NT2/D1 (cell line): Measurements from ENCODE around the gene KLHL18.
"Not testable (repeated sequence)": the region's sequence is repeated elsewhere in the genome, so short reads cannot be mapped to it uniquely, and the experiment has no call there.

ENCODE experiments used
- DNase-seq: peaks from one replicate; pipeline ENCODE4 v3.0.0-alpha.2; 2011; ENCODE audit warnings: low read depth, low spot score
- H3K27me3 ChIP-seq: 2 replicates; pipeline ENCODE4 v1.6.0; 2011; ENCODE audit warnings: mild to moderate bottlenecking; ENCODE audit not compliant: insufficient read length, insufficient read depth
- H3K36me3 ChIP-seq: 2 replicates; pipeline ENCODE4 v1.6.1; 2011; ENCODE audit warnings: mild to moderate bottlenecking, low read length, mixed read lengths; ENCODE audit not compliant: insufficient read depth, insufficient read length
- H3K4me1 ChIP-seq: 2 replicates; pipeline ENCODE4 v1.5.1; 2011; ENCODE audit not compliant: insufficient read depth, insufficient read length
- H3K4me3 ChIP-seq: 2 replicates; pipeline ENCODE4 v1.5.1; 2011; ENCODE audit warnings: low read depth; ENCODE audit not compliant: insufficient read length
- H3K9ac ChIP-seq: 2 replicates; pipeline ENCODE4 v1.6.0; 2011; ENCODE audit warnings: low read depth; ENCODE audit not compliant: insufficient read length
- H3K9me3 ChIP-seq: 2 replicates; pipeline ENCODE4 v1.5.1; 2011; ENCODE audit warnings: mild to moderate bottlenecking, low read length; ENCODE audit not compliant: insufficient read depth
- SUZ12 ChIP-seq: IDR thresholded peaks from 2 replicates; pipeline ENCODE4 v1.6.1; 2011; ENCODE audit not compliant: insufficient read length, insufficient read depth; ENCODE audit errors: extremely low read depth
- YY1 ChIP-seq: IDR thresholded peaks from 2 replicates; pipeline ENCODE4 v1.6.1; 2011; ENCODE audit not compliant: insufficient read length, insufficient read depth
- ZNF274 ChIP-seq: IDR thresholded peaks from 2 replicates; pipeline ENCODE4 v1.6.1; 2011; ENCODE audit warnings: mild to moderate bottlenecking, low read depth, low read length

The KLHL18 gene

DNA sequence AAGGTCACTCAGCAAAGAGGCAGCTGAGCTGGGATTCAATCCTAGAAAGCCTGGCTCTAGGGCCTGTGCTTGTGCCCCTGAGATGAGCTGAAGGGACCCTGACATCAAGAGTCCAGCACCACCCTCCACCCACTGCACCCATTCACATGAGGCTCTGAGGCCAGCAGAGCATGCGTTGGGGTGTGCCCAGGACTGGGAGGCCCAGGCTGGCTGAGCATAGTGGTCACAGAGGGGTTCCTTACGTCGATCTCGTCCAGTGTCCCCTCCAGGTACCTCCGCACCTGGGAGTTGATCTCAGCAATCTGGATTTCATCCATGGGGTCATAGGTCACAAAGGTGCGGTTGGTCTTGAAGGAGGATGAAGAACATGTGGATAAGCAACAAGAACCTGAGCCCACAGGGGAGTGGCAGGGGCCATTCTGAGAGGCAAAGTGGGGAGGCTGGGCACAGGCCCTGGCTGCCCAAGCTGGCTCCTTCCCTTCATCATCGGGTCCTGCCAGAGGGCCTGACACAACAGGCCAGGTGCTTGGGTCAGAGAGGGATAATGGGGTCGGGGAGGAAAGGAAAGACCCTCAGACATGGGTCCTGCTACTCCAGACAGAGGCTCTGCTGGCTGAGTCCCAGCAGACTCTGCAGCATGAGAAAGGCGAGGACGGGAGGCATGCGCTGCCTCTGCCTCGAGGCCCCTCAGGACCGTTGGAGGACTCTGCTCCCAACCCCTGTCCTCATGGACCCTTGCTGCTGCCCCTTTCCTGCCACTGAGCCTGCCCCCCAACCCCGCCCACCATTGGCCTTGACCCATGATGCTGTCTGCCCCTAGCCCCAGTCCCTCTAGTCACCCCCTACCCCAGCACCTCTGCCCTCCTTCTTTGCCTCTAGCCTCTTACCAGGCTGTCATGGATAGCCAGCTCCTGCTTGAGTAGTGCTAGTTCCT lies 35.3 kb upstream of the KLHL18 start:
- no peaks in the 10 kb centered on the region for H3K27me3 ChIP-seq
- peaks cover 7% of the 10 kb centered on the region for H3K4me1 ChIP-seq
- no peaks in the 10 kb centered on the region for H3K9me3 ChIP-seq
- TF ChIP-seq ZNF274 (no peak), SUZ12 (no peak), YY1 (no peak)
- no peaks in the 10 kb centered on the region for H3K36me3 ChIP-seq
- no peak overlapping the region for H3K9ac ChIP-seq
- no peak overlapping the region for H3K4me3 ChIP-seq
- no peak for DNase-seq

DNA sequence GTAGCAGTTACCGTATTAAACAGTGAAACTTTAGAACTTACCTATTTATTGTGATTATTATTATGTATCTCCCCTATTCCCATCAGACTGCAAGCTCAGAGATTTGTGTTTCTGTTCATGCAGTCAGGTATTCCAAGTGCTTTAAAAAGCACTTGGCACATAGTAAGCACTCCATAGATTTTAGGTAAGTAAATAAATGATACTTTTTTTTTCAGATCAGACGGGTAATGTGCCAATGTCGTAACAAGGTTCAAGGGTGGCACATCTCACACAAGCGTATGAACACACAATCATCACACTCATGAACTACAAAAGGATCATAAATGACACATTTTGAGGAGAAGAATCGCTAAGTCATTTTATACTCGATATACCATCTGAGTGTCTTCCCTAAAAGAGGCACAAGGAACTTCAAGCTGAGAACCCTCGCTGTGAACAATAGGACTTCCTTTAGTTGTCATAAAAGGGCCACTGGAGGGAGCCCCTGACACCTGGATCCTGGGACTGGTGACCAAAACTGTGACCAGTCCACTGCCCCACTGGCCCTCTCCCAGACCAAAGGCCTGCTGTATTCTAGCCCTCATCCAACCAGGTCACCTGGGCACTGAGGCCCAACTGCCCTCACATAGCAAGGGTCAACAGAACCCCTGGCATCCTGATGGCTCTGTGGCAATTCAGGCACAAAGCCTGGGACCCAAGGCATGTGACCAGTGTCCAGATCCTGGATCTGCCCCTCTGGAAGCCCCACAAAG lies 32.3 kb upstream of the KLHL18 start:
- peak; percentile 27 for DNase-seq
- Histone ChIP-seq H3K9me3 (no peaks in the 10 kb centered on the region), H3K27me3 (no peaks in the 10 kb centered on the region), H3K4me3 (no peak overlapping the region), H3K36me3 (no peaks in the 10 kb centered on the region), H3K9ac (no peak overlapping the region), H3K4me1 (peaks cover 7% of the 10 kb centered on the region)
- TF ChIP-seq ZNF274 (no peak), SUZ12 (no peak), YY1 (no peak)

DNA sequence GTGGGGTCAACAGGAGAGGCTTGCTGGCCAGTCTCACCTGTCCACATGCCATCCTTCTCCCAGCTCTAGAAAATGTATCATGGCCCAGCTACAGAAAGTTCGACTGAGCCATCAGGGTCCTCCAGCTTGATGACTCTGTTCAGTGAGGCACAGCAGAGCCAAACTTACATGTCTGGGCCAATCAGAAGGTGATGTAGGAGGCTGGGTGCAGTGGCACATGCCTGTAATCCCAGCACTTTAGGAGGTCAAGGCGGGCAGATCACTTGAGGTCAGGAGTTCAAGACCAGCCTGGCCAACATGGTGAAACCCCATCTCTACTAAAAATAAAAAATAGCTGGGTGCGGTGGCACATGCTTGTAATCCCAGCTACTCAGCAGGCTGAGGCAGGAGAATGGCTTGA lies 31.7 kb upstream of the KLHL18 start:
- H3K9ac ChIP-seq, H3K4me1 ChIP-seq, DNase-seq, H3K36me3 ChIP-seq, H3K4me3 ChIP-seq, H3K9me3 ChIP-seq, H3K27me3 ChIP-seq: not testable (repeated sequence)

DNA sequence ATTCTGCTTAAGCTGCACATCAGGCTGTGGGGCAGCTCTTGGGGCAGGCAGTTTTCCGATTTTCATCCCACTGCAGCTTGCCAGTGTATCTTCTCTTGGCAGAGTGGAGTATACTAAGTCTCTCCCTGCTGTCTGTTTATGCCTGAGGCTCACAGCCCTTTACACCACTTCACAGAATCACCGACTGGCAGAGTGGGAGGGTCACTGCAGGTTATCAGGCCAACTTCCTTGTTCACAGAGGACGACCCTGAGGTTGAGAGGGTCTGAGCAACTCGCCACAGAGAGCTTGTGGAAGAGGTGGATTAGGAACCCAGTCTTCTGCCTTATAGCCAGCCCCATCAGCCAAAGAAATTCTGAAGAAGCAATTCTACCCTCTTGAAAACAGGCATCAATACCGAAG lies 31.1 kb upstream of the KLHL18 start:
- Histone ChIP-seq H3K4me3 (no peak overlapping the region), H3K9me3 (no peaks in the 10 kb centered on the region), H3K9ac (peak overlapping the region; percentile 36), H3K36me3 (no peaks in the 10 kb centered on the region), H3K27me3 (no peaks in the 10 kb centered on the region), H3K4me1 (peaks cover 7% of the 10 kb centered on the region)
- no peak for TF ChIP-seq YY1
- no peak for TF ChIP-seq ZNF274
- no peak for TF ChIP-seq SUZ12
- no peak for DNase-seq

DNA sequence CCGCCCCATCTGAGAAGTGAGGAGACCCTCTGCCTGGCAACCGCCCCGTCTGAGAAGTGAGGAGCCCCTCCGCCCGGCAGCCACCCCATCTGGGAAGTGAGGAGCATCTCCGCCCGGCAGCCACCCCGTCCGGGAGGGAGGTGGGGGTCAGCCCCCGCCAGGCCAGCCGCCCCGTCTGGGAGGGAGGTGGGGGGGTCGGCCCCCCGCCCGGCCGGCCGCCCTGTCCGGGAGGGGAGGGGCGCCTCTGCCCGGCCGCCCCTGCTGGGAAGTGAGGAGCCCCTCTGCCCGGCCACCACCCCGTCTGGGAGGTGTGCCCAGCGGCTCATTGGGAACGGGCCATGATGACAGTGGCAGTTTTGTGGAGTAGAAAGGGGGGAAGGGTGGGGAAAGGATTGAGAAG lies 26.4 kb upstream of the KLHL18 start:
- not testable (repeated sequence) for H3K4me3 ChIP-seq, H3K9me3 ChIP-seq, H3K9ac ChIP-seq, H3K27me3 ChIP-seq, H3K36me3 ChIP-seq, DNase-seq
- peaks cover 22% of the 10 kb centered on the region for H3K4me1 ChIP-seq

DNA sequence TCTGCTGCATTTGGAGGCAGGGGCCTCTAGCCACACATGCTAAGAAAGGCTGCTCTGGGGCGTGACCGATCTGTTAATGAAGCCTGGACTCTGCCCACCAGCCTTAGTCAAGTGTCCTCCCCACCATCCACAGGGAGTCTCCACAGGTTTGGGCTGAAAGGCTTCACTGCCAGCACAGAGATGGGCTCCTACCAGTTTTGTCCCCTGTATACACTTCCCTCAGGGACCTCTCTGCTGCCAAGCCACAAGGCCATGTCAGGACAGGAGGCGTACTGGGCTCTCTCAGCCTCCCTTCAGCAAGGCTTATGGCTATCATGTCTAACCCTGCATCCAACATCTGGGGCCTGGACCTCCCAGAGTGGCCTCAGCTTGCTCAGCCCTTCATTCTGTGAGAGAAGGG lies 23.6 kb upstream of the KLHL18 start:
- Histone ChIP-seq H3K4me3 (no peak overlapping the region), H3K9ac (peak overlapping the region; percentile 63), H3K9me3 (peaks cover 7% of the 10 kb centered on the region; the same call in 1 of the 2 replicates), H3K27me3 (no peaks in the 10 kb centered on the region), H3K4me1 (peaks cover 24% of the 10 kb centered on the region), H3K36me3 (no peaks in the 10 kb centered on the region)
- TF ChIP-seq ZNF274 (no peak), SUZ12 (no peak), YY1 (no peak)
- no peak for DNase-seq

DNA sequence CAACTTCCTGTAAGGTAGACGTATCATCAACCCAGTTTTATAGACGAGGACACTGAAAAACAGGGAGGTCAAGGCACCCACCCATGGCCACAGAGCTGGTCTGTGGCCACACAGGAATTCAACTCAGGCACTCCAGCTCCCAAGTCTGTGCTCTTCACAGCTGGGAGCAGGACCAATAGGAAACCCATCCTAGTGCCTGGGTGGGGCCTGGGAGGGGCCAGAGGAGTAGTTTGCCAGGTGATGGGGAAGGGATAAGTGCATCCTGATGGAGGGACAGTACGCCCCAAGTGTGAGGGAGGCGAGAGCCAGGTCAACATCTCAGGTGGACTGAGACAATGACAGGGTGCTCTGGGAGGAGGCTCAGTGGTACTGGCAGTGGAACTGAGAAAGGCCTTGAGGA lies 22.1 kb upstream of the KLHL18 start:
- no peaks in the 10 kb centered on the region for H3K36me3 ChIP-seq
- DNase-seq, result no peak
- no peaks in the 10 kb centered on the region for H3K27me3 ChIP-seq
- peaks cover 24% of the 10 kb centered on the region for H3K4me1 ChIP-seq
- no peak overlapping the region for H3K4me3 ChIP-seq
- no peak overlapping the region for H3K9ac ChIP-seq
- H3K9me3 ChIP-seq, result peaks cover 7% of the 10 kb centered on the region; the same call in 1 of the 2 replicates
- TF ChIP-seq YY1, result no peak
- TF ChIP-seq SUZ12, result no peak
- no peak for TF ChIP-seq ZNF274

DNA sequence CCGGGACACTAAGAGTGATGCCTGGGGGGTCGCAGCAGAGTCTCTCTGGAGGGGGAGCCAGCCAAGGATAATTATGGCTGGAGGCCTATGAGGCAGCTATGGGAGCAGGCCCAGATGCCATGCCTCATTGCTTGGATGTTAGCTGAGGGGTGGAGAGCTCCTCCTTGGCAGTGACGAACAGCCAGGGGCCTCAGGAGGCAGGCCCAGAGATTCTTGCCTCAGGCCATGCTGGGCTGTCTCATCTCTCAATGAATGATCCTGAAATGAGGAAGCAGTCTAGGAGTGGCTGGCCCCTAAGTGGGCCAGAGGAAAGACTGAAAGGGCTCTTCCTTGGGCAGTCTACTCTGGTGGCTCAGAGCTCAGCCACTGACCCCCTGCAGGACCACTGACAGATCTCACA lies 21.4 kb upstream of the KLHL18 start:
- TF ChIP-seq SUZ12 (no peak), ZNF274 (no peak), YY1 (no peak)
- Histone ChIP-seq H3K4me3 (no peak overlapping the region), H3K9ac (no peak overlapping the region), H3K27me3 (no peaks in the 10 kb centered on the region), H3K9me3 (peaks cover 7% of the 10 kb centered on the region; the same call in 1 of the 2 replicates), H3K36me3 (no peaks in the 10 kb centered on the region), H3K4me1 (peaks cover 26% of the 10 kb centered on the region)
- DNase-seq, result no peak
